Measurements from ENCODE around the gene FGF21. TPM values are rescaled to one million over a fixed set of nuclear protein-coding genes. Genes with fewer than 3 reads are reported as not detected.
"Not testable (repeated sequence)": the region's sequence is repeated elsewhere in the genome, so short reads cannot be mapped to it uniquely, and the experiment has no call there.

Gene FGF21
- total RNA-seq, 1 experiment from 2014 or later, result 3.0 TPM

- TF ChIP-seq CTCF (IDR thresholded peaks at IDR 0.05; ENCODE audit: insufficient read depth in 1 of 2, low read depth in 1 of 2, low read length in 1 of 2, severe bottlenecking in 1 of 2, unreplicated experiment in 1 of 2), result no peak
- Mint-ChIP-seq H3K4me3 (ENCODE audit: unreplicated experiment) (no peak overlapping the region), H3K27ac (ENCODE audit: unreplicated experiment) (peak overlapping the region; percentile 26), H3K4me1 (ENCODE audit: low read depth, unreplicated experiment) (peaks cover 18% of the 10 kb centered on the region), H3K27me3 (ENCODE audit: insufficient read depth, unreplicated experiment) (no peaks in the 10 kb centered on the region), H3K9me3 (ENCODE audit: unreplicated experiment) (no peaks in the 10 kb centered on the region), H3K36me3 (ENCODE audit: insufficient read depth, unreplicated experiment) (no peaks in the 10 kb centered on the region)
- H3K4me1 ChIP-seq, result peaks cover 23% of the 10 kb centered on the region
- intact Hi-C loops (cut with micrococcal nuclease; ENCODE audit: unreplicated experiment), result no loop called here
- DNase-seq, result no peak
- no TSS peak for BruUV-seq (replicated peaks)
- ChIA-PET POLR2A (no interaction called here), CTCF (interaction anchor here (0.6 to 1.0 kb wide), 3 partner anchors 41 to 336 kb away, joined by 3 to 4 read pairs (median 3); no protein-coding TSS in a partner anchor)
- no peaks in the 10 kb centered on the region for H3K9me3 ChIP-seq
- no peaks in the 10 kb centered on the region for H3K36me3 ChIP-seq (ENCODE audit: control insufficient read depth, insufficient read depth, low read length)
- H3K4me3 ChIP-seq (ENCODE audit: low read depth, low read length), result no peak overlapping the region
- no peaks in the 10 kb centered on the region for H3K27me3 ChIP-seq (replicated peaks; ENCODE audit: control insufficient read depth, insufficient read depth, low read length)
These were observed 24.3 kb downstream of the FGF21 start for GRCh38 chr19:48779636-48780035.

GRCh38 chr19:48780631-48781391 lies 25.5 kb downstream of the FGF21 start:
- no TSS peak for BruUV-seq (replicated peaks)
- Mint-ChIP-seq H3K4me1 (ENCODE audit: low read depth, unreplicated experiment) (peaks cover 18% of the 10 kb centered on the region), H3K27me3 (ENCODE audit: insufficient read depth, unreplicated experiment) (no peaks in the 10 kb centered on the region), H3K27ac (ENCODE audit: unreplicated experiment) (peak overlapping the region; percentile 26), H3K4me3 (ENCODE audit: unreplicated experiment) (no peak overlapping the region), H3K9me3 (ENCODE audit: unreplicated experiment) (no peaks in the 10 kb centered on the region), H3K36me3 (ENCODE audit: insufficient read depth, unreplicated experiment) (no peaks in the 10 kb centered on the region)
- ChIA-PET CTCF (interaction anchor here (0.5 to 0.6 kb wide), 2 partner anchors 14 to 60 kb away, joined by 4 read pairs; no protein-coding TSS in a partner anchor), POLR2A (no interaction called here)
- no peaks in the 10 kb centered on the region for H3K36me3 ChIP-seq (ENCODE audit: control insufficient read depth, insufficient read depth, low read length)
- H3K27me3 ChIP-seq (replicated peaks; ENCODE audit: control insufficient read depth, insufficient read depth, low read length), result no peaks in the 10 kb centered on the region
- H3K9me3 ChIP-seq, result no peaks in the 10 kb centered on the region
- no peak for TF ChIP-seq CTCF (IDR thresholded peaks at IDR 0.05; ENCODE audit: insufficient read depth in 1 of 2, low read depth in 1 of 2, low read length in 1 of 2, severe bottlenecking in 1 of 2, unreplicated experiment in 1 of 2)
- peaks cover 23% of the 10 kb centered on the region for H3K4me1 ChIP-seq
- intact Hi-C loops (cut with micrococcal nuclease; ENCODE audit: unreplicated experiment), result no loop called here
- DNase-seq, result peak; percentile 77 to 86
- H3K4me3 ChIP-seq (ENCODE audit: low read depth, low read length), result no peak overlapping the region

- CTCF ChIA-PET, result interaction anchor here (0.6 to 2.1 kb wide), 3 partner anchors 11 to 559 kb away, joined by 3 to 12 read pairs (median 4); no protein-coding TSS in a partner anchor
- Histone ChIP-seq H3K4me3 (ENCODE audit: low read depth, low read length) (no peak overlapping the region), H3K27me3 (replicated peaks; ENCODE audit: control insufficient read depth, insufficient read depth, low read length) (no peaks in the 10 kb centered on the region), H3K9me3 (no peaks in the 10 kb centered on the region), H3K4me1 (peaks cover 23% of the 10 kb centered on the region), H3K36me3 (ENCODE audit: control insufficient read depth, insufficient read depth, low read length) (no peaks in the 10 kb centered on the region)
- no peaks in the 10 kb centered on the region for H3K9me3 Mint-ChIP-seq (ENCODE audit: unreplicated experiment)
- no peaks in the 10 kb centered on the region for H3K36me3 Mint-ChIP-seq (ENCODE audit: insufficient read depth, unreplicated experiment)
- H3K4me3 Mint-ChIP-seq (ENCODE audit: unreplicated experiment), result no peak overlapping the region
- no peak overlapping the region for H3K27ac Mint-ChIP-seq (ENCODE audit: unreplicated experiment)
- H3K4me1 Mint-ChIP-seq (ENCODE audit: low read depth, unreplicated experiment), result peaks cover 25% of the 10 kb centered on the region
- peak; percentile 12 to 35 for TF ChIP-seq CTCF (IDR thresholded peaks at IDR 0.05; ENCODE audit: insufficient read depth in 1 of 2, low read depth in 1 of 2, low read length in 1 of 2, severe bottlenecking in 1 of 2, unreplicated experiment in 1 of 2)
- H3K27me3 Mint-ChIP-seq (ENCODE audit: insufficient read depth, unreplicated experiment), result no peaks in the 10 kb centered on the region
- POLR2A ChIA-PET, result interaction anchor here (0.6 kb wide), 1 partner anchor 96 kb away, joined by 12 read pairs; no protein-coding TSS in a partner anchor
- DNase-seq, result no peak
- intact Hi-C loops (cut with micrococcal nuclease; ENCODE audit: unreplicated experiment), result loop anchor here (1.0 kb wide), 1 partner anchor 138 kb away; the partner anchor contains the start of gene CA11
- BruUV-seq (replicated peaks), result no TSS peak
These were observed 29.2 kb downstream of the FGF21 start for GRCh38 chr19:48784527-48784926.

GRCh38 chr19:48786422-48786821 lies 31.1 kb downstream of the FGF21 start:
- H3K4me3 ChIP-seq (ENCODE audit: low read depth, low read length); BruUV-seq (replicated peaks); H3K27ac Mint-ChIP-seq (ENCODE audit: unreplicated experiment); H3K36me3 Mint-ChIP-seq (ENCODE audit: insufficient read depth, unreplicated experiment); H3K9me3 Mint-ChIP-seq (ENCODE audit: unreplicated experiment); H3K36me3 ChIP-seq (ENCODE audit: control insufficient read depth, insufficient read depth, low read length); H3K9me3 ChIP-seq; H3K4me3 Mint-ChIP-seq (ENCODE audit: unreplicated experiment); POLR2A ChIA-PET; DNase-seq; H3K27me3 ChIP-seq (replicated peaks; ENCODE audit: control insufficient read depth, insufficient read depth, low read length); H3K27me3 Mint-ChIP-seq (ENCODE audit: insufficient read depth, unreplicated experiment): not testable (repeated sequence)
- CTCF ChIA-PET, result interaction anchor here (0.9 kb wide), 1 partner anchor 57 kb away, joined by 6 read pairs; no protein-coding TSS in a partner anchor
- intact Hi-C loops (cut with micrococcal nuclease; ENCODE audit: unreplicated experiment), result loop anchor here (5.0 kb wide), 1 partner anchor 286 kb away; the partner anchor contains the start of gene KCNA7
- peaks cover 11% of the 10 kb centered on the region for H3K4me1 ChIP-seq
- H3K4me1 Mint-ChIP-seq (ENCODE audit: low read depth, unreplicated experiment), result peaks cover 13% of the 10 kb centered on the region
